WERI-Rb-1 (cell line): Measurements from ENCODE around the gene QSER1.
"Not testable (repeated sequence)": the region's sequence is repeated elsewhere in the genome, so short reads cannot be mapped to it uniquely, and the experiment has no call there.

Experiments
- DNase-seq: peaks from one replicate; pipeline ENCODE4 v3.0.0-alpha.2; 2020
- H3K27ac ChIP-seq: fragments of 250-450 bp; sonication (Bioruptor Pico); 2 replicates; pipeline ENCODE4 v1.5.1; 2020; ENCODE audit warnings: mild to moderate bottlenecking, moderate library complexity
- H3K27me3 ChIP-seq: fragments of 250-450 bp; sonication (Bioruptor Pico); 2 replicates; pipeline ENCODE4 v1.5.1; 2021; ENCODE audit warnings: mild to moderate bottlenecking, low read depth, moderate library complexity; ENCODE audit not compliant: insufficient read depth, severe bottlenecking
- H3K36me3 ChIP-seq: fragments of 250-450 bp; sonication (Bioruptor Pico); 2 replicates; pipeline ENCODE4 v1.5.1; 2020; ENCODE audit warnings: mild to moderate bottlenecking, moderate library complexity
- H3K4me3 ChIP-seq: 2 replicates; pipeline ENCODE4 v1.5.1; 2011; ENCODE audit warnings: low read depth, mild to moderate bottlenecking, control low read depth, low read length
- H3K9me3 ChIP-seq: fragments of 250-450 bp; sonication (Bioruptor Pico); 2 replicates; pipeline ENCODE4 v1.5.1; 2021; ENCODE audit warnings: mild to moderate bottlenecking, moderate library complexity; ENCODE audit not compliant: severe bottlenecking
- TF ChIP-seq, protein P1 (sequence below): IDR thresholded peaks from 2 replicates; pipeline ENCODE4 v1.5.1; 2011; ENCODE audit warnings: low read depth, mild to moderate bottlenecking, control low read depth, inconsistent platforms, low read length

The QSER1 gene

DNA sequence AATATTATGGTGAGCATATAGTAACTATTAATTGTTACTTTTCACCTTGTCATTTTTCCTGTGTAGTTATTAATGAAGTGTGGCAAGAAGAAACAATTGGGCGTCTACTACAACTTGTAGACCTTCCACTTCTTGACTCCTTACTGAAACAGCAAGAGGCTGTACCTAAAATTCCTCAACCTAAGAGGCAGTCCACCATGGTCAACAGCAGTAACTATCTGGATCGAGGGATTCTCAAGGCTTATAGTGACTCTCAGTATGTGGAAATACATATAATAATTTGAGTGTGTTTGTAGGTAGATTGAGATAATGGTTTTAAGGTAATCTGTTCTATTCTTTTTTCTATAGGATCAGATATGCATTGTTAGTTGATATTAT lies 135.9 kb downstream of the QSER1 start:
- Histone ChIP-seq H3K4me3 (no peak overlapping the region), H3K36me3 (no peaks in the 10 kb centered on the region), H3K9me3 (no peaks in the 10 kb centered on the region), H3K27ac (no peak overlapping the region), H3K27me3 (no peaks in the 10 kb centered on the region)
- no peak for DNase-seq
- TF ChIP-seq, protein P1, sequence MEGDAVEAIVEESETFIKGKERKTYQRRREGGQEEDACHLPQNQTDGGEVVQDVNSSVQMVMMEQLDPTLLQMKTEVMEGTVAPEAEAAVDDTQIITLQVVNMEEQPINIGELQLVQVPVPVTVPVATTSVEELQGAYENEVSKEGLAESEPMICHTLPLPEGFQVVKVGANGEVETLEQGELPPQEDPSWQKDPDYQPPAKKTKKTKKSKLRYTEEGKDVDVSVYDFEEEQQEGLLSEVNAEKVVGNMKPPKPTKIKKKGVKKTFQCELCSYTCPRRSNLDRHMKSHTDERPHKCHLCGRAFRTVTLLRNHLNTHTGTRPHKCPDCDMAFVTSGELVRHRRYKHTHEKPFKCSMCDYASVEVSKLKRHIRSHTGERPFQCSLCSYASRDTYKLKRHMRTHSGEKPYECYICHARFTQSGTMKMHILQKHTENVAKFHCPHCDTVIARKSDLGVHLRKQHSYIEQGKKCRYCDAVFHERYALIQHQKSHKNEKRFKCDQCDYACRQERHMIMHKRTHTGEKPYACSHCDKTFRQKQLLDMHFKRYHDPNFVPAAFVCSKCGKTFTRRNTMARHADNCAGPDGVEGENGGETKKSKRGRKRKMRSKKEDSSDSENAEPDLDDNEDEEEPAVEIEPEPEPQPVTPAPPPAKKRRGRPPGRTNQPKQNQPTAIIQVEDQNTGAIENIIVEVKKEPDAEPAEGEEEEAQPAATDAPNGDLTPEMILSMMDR: no peak

DNA sequence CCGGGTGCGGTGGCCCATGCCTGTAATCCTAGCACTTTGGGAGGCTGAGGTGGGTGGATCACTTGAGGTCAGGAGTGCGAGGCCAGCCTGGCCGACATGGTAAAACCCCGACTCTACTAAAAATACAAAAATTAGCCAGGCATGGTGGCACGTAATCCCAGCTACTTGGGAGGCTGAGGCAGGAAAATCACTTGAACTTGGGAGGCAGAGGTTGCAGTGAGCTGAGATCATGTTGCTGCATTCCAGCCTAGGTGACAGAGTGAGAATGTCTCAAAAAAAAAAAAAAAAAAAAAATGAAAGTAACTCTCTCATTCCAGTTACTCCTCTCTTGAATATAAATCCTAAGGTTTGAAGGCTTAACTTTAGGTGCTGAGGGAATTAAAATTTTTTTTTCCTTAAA lies 136.6 kb downstream of the QSER1 start:
- not testable (repeated sequence) for H3K4me3 ChIP-seq, H3K36me3 ChIP-seq, DNase-seq, H3K27ac ChIP-seq, H3K9me3 ChIP-seq, H3K27me3 ChIP-seq
